ENCODE data around the gene STIP1. TPM values are rescaled to one million over a fixed set of nuclear protein-coding genes. Genes with fewer than 3 reads are reported as not detected.
A peak's percentile ranks its signal among the peaks of the same experiment; 100 is the strongest.

Gene STIP1
- total and polyA plus RNA-seq, 9 of the 15 experiments (the other 6 are each of a cell fraction or from before 2014, with no cell fraction given), result 58.1 to 465 (median 346) TPM

DNA sequence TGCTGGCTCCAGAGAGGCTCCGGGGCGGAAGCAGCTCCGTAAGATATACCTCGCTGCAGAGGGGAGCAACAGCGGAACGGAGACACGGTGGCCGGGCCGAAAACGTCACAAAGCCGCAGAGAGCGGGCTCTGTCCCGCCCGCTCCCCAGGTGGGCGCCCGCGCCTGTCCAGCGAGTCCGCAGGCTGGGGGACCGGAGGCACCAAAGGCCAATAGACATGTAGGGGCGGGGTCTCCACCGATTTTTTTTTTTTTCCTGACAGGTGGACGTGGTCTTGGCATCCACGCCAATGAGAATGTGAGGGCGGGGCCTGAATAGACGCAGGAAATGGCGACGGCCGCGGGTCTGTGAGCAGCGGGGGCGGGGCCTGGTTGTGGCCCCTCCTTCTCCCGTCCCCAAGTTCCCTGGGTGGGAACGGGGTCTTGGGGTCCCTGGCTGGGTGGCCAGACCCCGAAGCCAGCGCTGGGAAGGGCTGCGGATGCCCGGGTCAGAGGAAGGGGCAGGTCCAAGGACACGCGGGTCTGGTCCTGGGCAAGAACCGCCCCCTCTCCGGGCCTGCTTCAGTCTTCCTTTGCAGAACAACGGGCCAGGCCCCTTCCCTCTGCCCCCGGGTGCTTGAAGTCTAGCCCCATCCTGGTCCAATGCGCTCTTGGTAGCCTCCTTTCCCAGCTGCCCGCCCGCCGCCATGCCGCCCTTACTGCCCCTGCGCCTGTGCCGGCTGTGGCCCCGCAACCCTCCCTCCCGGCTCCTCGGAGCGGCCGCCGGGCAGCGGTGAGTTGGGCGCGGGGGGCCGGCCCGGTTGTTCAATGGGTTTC is 44.4 kb downstream of the STIP1 start, which contains the start of gene DNAJC4 (continued):
- TF ChIP-seq, protein P1, sequence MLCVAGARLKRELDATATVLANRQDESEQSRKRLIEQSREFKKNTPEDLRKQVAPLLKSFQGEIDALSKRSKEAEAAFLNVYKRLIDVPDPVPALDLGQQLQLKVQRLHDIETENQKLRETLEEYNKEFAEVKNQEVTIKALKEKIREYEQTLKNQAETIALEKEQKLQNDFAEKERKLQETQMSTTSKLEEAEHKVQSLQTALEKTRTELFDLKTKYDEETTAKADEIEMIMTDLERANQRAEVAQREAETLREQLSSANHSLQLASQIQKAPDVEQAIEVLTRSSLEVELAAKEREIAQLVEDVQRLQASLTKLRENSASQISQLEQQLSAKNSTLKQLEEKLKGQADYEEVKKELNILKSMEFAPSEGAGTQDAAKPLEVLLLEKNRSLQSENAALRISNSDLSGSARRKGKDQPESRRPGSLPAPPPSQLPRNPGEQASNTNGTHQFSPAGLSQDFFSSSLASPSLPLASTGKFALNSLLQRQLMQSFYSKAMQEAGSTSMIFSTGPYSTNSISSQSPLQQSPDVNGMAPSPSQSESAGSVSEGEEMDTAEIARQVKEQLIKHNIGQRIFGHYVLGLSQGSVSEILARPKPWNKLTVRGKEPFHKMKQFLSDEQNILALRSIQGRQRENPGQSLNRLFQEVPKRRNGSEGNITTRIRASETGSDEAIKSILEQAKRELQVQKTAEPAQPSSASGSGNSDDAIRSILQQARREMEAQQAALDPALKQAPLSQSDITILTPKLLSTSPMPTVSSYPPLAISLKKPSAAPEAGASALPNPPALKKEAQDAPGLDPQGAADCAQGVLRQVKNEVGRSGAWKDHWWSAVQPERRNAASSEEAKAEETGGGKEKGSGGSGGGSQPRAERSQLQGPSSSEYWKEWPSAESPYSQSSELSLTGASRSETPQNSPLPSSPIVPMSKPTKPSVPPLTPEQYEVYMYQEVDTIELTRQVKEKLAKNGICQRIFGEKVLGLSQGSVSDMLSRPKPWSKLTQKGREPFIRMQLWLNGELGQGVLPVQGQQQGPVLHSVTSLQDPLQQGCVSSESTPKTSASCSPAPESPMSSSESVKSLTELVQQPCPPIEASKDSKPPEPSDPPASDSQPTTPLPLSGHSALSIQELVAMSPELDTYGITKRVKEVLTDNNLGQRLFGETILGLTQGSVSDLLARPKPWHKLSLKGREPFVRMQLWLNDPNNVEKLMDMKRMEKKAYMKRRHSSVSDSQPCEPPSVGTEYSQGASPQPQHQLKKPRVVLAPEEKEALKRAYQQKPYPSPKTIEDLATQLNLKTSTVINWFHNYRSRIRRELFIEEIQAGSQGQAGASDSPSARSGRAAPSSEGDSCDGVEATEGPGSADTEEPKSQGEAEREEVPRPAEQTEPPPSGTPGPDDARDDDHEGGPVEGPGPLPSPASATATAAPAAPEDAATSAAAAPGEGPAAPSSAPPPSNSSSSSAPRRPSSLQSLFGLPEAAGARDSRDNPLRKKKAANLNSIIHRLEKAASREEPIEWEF (CRISPR knock-in tag; IDR thresholded peaks at IDR 0.05), result no peak
- TF ChIP-seq ETV1 (tag; conservative IDR thresholded peaks at IDR 0.05; ENCODE audit: low read depth), result peak; percentile 61
- TF ChIP-seq HOXB6 (CRISPR knock-in tag; IDR thresholded peaks at IDR 0.05; ENCODE audit: borderline replicate concordance), result no peak
- no peak for TF ChIP-seq ZNF347 (CRISPR knock-in tag; IDR thresholded peaks at IDR 0.05; ENCODE audit: low read depth)
- no peak for TF ChIP-seq HDGF (IDR thresholded peaks at IDR 0.05)
- TF ChIP-seq TRIM24 (IDR thresholded peaks at IDR 0.05), result no peak
- no peak for TF ChIP-seq ZNF239 (CRISPR knock-in tag; IDR thresholded peaks at IDR 0.05)
- peak in 1 of 2 experiments; percentile 86; a peak in 2 of 4 replicates for TF ChIP-seq UBTF (IDR thresholded peaks at IDR 0.05; ENCODE audit: borderline replicate concordance in 1 of 2, low read depth in 2 of 2, low read length in 2 of 2)
- TF ChIP-seq ARHGAP35 (IDR thresholded peaks at IDR 0.05; ENCODE audit: partially characterized antibody), result no peak
- TF ChIP-seq, protein P2, sequence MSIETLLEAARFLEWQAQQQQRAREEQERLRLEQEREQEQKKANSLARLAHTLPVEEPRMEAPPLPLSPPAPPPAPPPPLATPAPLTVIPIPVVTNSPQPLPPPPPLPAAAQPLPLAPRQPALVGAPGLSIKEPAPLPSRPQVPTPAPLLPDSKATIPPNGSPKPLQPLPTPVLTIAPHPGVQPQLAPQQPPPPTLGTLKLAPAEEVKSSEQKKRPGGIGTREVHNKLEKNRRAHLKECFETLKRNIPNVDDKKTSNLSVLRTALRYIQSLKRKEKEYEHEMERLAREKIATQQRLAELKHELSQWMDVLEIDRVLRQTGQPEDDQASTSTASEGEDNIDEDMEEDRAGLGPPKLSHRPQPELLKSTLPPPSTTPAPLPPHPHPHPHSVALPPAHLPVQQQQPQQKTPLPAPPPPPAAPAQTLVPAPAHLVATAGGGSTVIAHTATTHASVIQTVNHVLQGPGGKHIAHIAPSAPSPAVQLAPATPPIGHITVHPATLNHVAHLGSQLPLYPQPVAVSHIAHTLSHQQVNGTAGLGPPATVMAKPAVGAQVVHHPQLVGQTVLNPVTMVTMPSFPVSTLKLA (conservative IDR thresholded peaks at IDR 0.05), result 0 out of 4 replicates have a peak, but pooled peaks have one; percentile 20 to 54
